ENCODE measurements around the gene AAGAB.

DNA sequence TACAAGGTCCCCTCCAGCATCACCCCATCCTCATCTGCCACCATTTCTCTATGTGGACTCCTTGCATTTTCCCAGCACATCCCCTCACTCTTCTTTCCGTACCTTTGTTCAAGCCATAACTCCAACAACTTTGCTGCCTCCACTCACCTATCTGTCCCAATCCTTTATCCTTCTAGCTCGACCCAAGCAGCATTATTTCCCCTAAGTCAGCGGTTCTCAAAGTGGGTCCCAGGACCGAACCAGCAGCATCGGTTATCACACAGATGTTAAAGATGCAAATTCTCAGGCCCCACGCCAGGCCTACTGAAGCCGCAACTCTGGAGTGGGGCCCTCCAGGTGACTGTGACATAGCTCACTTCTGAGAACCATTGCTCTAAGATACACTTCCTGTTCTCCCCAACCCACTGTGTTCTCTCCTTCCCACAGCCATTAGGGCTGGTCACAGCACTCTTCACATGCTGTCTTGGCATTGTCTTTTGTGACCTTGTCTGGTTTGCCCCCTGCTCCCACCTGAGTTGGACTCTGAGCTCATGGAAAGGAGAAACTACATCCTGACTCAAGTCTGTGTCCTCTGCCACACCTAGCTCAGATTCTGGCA lies 56.2 kb downstream of the AAGAB start:
- TF ChIP-seq CTCF (IDR thresholded peaks at IDR 0.05 in 4 of 5, conservative IDR thresholded peaks at IDR 0.05 in 1 of 5) (no peak), POLR2A (IDR thresholded peaks at IDR 0.05) (no peak)
